Stimulated activated CD4-positive, alpha-beta T cell treated with anti-CD3 and anti-CD28 coated beads, Interleukin-4, amount 100 ng/mL, for 4 hours (primary cell): ENCODE results near the gene PRDM15.
A peak's percentile ranks its signal among the peaks of the same experiment; 100 is the strongest.

ENCODE experiments used
- DNase-seq, 2 experiments: peaks; one replicate each; pipeline ENCODE4 v3.0.0-alpha.2; 2020

The PRDM15 gene

DNA sequence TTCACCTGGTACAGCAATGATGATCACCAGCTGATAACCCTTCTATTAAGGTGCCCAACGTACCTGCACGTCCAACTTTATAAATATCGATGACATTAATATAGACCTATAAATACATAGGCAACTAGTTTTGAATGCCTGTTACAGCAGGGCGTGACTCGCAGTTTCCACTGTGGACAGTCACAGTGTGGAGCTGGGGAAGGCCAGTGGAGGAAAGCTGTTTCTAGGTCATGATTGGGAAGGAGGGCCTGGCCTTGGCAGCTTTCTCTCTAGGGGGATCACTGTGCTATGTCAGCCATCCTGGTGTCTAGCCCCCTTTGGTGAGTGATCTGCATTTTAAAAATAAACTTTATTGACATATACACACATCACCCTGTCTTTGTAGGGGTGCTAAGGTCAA lies 4.4 kb upstream of the PRDM15 start:
- DNase-seq, result no peak

DNA sequence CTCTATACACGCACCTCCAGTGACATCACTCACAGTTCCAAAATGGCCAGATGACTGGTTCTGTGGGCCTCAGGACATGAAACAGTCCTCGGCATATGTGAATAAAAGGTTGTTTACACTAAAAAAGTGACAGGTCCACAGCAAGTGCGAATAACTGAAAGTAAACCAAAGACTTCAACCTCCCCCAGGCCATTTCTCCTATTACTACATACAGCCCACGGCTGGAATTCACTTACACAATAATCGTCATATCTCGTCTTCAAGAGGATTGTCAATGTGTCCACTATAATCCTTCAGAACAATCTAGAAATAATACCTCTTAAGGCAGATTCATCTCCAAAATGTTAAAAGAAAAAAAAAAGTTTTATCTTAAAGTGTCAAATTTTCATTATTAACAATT lies 1.9 kb upstream of the PRDM15 start:
- DNase-seq, result no peak

DNA sequence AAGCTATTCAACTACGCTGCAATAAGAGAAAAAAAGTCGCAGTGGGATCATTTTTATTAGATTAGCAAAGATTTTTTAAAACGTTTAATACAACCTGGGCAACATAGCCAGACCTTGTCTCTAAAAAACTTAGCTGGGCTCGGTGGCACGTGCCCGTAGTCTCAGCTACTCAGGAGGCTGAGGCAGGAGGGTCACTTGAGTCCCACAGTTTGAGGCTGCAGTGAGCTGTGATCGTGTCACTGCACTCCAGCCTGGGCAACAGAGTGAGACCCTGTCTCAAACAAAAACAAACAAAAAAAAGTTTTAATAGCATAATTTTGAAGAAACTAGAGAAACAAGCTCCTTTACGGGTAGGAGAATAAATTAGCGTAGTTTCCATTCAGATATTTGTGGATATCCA lies 1.0 kb upstream of the PRDM15 start:
- DNase-seq, result no peak

DNA sequence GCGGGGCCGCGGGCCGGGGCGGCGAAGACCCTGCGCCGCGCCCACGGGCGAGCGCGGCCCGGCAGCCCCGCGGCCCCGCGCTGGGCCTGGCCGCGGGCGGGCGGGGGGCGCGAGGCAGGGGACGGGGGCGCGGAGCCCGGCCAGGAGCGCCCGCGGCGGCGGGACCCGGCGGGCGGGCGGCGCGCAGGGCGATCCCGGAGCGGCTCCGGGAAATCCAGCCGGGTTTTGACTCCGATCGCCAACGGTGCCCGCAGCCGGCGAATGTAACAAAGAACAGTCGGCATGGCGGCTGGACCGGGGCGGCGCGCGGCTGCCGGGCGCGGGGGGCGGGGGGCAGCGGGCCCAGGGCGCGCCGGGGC lies 334 bp downstream of the PRDM15 start:
- DNase-seq, result peak; percentile 70 to 74

DNA sequence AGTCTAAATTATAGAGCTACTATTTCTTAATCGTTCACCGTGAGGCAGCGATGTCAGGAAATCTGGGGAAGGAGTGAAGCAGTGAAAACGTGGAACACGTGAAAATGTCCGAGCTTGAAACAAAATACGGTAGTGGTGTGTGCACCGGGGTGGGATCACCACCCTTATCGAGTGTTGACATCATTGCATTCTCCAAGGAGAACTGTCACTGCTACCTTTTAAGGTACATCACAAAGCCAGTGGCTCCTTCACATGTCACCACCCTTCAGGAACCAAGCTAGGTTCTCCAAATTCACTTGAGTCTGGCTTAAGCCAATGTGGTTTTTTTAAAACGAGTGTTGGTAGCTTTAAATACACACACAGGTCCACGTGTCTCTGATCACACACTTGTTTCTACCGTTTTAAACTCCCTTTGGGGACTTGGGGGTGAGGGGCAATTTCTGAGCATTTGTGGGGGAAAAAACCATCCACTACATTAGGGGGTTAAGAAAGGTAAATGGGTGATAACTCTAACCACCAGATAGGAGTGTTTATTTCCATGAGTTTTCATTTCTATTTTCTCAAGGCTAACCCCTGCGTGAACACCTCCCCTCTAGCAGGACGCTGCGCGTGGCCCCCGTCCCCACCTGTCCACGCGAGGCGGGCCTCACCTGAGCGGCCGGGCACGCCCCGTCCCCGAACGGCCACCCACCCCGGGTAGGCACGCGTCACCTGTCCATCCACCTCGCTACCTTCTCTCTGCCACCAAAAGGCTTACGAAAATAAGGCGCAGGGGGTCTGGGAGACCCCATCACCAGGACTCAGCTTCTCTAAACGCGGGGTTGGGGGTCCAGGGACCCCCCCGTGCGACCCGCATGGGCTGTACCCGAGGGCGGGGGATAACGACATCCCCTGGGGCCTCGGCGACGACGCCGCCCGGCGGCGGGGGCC lies 978 bp downstream of the PRDM15 start:
- DNase-seq, result peak; percentile 35 to 38

DNA sequence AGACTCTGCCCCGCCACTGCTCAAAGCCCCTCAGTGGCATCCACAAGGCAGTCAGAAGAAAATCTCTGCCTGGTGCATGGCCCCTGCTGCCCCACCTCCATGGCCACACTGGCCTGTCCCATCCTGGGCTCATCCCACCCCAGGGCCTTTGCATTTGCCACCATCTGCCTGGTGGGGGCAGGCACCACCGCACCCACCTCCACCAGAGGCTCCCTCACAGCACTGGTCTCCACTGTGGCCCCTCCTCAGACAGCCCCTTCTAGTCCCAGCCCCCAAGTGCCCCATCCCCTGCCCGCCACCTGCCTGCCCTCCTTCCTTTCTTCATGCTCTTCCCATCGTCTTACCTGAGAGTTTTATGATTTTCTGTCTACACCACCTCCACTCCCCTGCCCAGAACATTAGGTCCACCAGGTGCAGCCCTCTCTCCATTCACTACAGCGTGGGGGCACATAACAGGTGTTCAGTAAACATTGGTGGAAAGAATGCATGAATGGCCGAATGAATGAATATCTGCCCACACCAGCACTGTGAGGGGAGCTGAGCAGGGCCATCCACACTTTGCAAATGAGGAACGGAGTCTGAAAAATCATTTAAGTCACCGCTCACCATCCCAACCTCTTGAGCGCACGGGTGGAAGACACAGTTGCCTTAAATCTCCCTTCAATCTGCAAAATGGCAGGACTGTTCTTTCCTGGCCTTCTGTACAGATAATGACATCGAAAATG lies 2.1 kb downstream of the PRDM15 start:
- no peak for DNase-seq

DNA sequence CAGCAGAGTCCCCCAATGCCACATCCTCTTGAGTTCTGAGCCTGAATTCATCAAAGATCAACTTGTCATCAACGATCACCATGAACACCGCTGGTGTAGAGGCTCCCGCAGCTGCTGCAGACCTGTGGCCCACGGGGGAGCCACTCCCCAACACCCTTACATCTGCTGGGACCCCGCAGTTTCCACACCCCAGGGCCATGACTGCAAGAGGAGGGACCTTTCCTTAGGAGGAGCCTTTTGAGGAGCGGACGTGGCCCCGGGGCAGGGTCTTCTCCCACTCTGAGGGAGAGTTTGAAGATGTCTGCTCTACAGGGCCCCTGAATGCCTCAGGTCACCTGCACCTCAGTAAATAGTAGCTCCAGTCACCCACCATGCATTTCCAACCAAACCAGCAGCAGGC lies 2.7 kb downstream of the PRDM15 start:
- DNase-seq, result no peak

DNA sequence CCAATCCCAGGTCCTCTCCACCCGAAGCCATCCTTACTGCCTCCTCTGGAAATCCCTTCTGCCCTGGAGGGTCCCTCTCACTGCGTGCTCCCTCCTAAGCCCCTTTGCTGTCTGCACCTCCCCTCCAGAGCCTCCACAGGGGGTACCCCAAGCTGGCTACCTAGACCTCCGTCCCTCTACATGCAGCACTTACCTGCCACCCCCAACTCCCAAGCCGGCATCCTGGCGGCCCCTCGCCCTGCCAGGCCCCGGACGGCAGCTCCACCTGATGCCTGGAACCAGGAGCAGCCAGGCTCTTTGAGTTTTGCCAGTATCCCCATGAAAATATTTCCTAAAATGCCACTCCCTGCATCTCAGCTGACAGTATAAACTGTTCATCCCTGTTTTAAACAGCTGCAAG lies 4.1 kb downstream of the PRDM15 start:
- no peak for DNase-seq

DNA sequence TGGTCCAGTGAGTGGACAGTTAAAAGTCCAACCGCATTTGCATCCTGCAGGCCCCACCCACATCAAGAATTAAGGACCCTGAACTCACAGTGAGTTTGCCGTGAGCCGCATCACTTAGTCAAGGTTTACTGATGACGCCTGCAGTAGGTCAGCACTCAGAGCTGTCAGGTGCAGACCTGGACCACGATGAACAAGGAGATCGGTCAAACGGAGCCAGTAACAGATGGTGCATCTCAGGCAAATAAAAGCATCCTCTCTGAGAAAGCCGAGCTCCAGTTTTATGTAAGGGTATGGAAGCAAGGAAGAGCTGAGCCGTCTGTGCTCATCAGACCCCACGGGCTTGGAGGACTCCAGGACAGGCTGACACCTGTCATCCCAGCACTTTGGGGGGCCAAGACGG lies 4.5 kb downstream of the PRDM15 start:
- no peak for DNase-seq

DNA sequence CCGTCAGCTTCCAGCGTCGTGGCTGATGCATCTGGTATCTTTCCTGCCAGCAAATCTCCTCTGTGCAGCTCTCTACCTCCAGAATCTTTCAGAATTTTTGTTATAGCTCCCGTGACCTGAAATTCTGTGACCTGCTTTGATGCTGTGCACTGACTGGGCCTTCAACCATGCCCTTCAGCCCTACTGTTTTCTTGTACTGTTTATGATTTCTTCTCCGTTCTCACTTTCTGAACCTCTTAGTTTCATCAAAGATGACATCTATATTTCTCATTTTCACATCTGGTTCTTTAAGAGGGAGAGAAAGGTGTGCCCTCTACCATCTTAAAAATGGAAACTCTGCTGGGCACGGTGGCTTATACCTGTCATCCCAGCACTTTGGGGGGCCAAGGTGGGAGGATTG lies 5.7 kb downstream of the PRDM15 start:
- no peak for DNase-seq

DNA sequence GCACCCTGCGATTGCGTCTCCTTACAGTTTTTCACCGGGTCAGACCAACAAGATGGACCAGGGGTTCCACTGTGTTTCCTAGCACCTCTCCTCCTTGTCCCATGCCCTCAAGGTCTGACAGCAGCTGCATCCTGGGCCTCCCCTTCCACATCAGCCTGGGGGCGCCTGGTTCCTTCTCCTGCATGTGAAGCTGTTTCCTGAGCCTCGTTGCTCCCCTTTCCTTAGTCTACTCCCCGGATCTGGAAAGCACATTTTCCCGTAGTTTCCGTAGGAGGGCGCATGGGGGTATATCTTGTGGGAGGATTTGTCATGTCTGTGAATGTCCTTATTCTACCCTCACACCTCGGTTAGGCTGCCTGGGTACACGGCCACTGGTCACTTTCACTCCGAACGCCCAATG lies 6.1 kb downstream of the PRDM15 start:
- DNase-seq, result no peak

DNA sequence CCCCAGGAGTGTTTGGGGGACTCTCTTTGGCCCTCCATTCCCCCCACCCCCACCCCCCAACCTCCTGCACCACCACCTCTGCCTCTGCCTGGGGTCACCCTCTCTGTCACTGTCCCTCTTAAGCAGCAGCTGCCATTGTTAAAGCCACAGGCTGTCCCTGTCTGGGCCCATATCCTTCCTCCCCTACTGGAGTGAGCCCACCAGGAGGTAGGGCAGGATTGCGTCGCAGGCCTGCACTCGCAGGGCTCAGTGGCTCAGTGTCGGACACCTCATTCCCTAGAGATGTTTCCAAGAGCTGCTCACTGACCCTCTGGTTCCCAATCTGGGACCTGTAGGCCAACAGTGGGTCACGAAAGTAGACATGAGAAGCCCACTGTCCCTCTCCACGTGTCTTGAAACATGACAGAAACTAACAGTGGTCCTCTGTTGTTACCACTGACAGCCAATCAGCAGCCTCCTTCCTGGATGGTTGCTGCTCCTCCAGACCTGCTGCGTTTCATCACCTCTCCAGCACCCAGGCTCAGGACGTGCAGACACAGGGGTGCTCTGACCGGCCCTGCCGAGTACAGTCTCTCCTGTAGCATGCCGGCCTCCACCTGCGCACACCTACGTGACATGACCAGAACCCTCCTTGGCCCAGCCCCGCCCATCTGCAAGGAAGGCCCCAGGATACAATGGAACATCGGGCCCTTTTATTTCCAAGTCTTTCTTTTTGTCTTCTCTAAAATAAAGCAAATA lies 7.7 kb downstream of the PRDM15 start:
- no peak for DNase-seq

DNA sequence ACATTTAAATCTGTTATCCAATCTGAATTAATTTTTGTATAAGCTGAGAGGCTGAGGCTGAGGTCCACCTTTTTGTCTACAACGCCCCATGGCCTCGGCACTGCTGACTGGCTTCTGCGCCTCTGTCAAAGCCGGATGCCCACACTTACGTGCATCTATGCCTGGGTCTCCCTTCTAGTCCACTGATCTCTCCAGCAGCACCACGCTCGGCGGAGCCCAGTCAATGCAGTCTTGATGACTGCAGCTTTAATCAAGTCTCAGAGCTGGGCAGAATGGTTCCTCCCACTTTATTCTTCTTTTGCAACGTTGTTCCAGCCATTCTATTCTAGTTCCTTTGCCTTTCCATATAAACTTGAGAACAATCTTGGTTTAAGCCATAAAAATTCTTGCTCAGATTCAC lies 9.4 kb downstream of the PRDM15 start:
- no peak for DNase-seq

DNA sequence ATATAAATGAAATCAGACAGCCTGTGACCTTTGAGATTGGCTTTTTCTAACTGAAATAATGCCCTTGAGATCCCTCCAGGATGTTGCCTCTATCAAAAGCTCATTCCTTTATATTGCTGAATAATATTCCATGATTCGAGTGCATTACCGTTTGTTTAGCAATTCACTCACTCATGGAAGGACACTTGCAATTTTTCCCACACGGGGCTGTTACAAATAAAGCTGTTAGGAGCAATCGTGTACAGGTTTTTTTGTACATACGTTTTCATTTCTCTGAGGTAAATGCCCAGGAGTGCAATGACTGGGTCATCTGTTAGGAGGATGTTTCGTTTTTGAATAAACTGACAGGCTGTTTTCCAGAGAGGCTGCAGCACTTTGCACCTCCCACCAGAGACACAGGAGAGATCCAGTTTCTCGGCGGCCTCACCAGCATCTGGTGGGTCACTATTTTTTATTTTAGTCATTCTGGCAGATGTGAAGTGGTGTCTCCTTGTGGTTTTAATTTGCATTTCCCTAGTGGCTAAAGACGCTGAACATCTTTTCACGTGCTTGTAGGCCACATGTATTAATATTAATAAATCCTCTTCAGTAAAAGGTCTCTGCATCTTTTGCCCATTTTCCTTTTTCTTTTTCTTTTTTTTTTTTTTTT lies 11.0 kb downstream of the PRDM15 start:
- DNase-seq, result no peak

DNA sequence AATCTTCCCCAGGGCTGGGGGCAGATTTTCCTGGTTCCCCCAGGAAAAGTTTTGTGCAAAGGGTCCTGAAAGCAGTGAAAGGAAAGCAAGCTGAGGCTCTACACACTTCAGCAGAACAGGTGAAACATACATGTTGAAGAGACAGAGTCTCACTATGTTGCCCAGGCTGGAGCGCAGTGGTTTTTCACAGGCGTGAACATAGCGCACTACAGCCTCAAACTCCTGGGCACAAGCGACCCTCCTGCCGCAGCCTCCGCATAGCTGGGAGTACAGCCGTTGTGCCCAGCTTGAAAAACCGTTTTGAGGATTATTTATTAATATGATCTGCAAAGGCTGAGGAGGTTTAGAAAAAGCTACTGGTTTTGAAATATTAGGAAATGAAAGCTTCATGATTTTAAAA lies 11.8 kb downstream of the PRDM15 start:
- no peak for DNase-seq

DNA sequence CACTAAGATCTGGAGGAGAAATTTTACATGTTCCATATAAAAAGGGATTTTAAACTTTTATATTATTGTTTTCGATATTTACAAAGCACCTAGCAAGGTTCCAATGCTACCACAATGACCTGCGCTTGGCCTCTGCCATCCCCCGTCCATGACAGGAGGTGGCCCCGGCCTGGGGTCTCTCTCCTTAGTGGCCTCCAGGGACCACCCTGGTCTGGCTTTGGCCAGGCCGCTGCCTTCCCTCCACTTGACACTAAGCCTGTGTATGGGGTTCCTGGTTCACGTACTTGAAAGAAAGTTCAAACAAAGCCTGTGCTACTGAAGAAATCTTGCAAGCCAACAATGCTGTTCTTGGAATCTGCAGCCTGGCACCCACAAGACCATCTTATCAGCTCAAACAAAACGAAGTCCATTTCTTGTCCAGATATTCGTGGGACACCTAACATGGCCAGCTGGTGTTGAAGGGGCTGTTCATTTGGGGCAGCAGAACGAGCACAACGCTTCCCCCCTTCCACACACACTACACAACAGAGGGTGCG lies 12.8 kb downstream of the PRDM15 start:
- DNase-seq, result no peak

DNA sequence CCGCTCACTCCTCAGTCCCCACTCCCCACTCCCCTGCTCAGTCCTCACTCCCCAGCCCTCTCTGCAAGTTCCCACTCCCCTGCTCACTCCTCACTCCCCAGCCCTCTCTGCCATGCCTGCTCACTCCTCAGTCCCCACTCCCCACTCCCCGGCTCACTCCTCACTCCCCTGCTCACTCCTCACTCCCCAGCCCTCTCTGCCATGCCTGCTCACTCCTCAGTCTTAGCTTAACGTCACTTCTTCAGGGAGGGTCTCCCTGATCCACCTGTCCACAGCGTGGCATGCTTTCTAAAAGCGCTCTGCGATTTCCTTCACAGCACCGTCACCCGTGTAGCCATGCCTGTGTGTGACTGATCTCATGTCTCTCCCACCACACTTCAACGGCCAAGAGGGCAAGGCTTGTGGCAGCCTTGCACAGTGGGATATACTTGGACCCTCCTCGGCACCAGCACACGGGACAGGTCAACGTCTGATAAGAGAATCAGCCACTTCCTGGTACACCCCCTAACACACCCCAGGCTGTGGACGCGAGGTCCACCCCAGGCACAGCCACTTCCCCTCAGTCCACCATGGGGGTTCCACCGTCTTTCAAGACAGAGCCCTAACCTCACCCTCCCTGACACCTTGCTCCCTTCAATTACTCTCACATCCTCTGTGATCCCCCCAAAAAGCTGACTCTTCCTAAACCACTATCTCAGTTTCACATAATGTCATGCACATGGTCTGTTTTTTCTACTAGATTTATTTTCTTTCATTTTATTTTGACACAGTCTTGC lies 14.0 kb downstream of the PRDM15 start:
- DNase-seq, result no peak

DNA sequence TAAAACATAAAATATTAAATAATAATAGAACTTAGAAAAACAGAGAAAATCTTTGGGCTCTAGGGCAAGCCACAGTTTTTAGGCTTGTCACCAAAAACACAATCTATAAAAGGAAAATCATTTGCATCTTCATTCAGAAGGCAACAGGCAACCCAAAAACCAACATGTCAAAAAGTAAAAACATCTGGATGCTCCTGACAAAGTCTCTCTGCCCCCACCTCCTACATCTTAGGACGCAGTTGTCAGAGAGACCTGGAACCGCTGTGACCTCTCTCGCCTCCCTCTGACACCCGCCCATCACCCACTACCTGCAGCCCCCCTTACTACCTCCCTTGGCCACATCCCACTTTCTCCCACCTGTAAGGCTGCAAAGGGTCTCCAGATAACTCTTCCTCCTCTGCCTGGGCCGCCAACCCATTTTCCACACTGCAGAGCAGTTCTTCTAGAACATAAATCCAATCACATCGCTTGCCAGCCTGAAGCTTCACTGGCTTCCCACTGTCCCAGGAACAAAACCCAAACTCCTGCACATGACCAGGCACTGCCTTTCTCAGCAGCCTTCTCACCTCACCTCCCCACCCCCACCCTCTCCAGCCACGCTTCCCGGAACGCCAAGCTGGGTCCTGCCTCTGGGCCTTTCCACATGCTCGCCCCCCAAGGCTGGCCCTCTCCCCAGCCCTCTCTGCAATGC lies 14.7 kb downstream of the PRDM15 start:
- no peak for DNase-seq

DNA sequence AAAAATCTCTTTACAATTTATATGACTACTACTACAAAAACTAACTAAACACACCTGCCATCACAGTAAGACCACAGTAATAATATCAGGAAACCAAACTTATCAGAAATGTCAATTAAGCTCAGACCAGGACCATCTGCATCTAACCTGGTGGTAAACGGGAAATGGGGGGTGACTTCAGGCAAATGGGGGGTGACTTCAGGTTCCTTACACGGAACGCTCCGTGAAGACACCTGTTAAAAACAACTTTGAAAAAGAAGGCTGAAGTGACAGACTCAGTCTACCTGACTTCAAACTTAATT lies 15.8 kb downstream of the PRDM15 start:
- no peak for DNase-seq

DNA sequence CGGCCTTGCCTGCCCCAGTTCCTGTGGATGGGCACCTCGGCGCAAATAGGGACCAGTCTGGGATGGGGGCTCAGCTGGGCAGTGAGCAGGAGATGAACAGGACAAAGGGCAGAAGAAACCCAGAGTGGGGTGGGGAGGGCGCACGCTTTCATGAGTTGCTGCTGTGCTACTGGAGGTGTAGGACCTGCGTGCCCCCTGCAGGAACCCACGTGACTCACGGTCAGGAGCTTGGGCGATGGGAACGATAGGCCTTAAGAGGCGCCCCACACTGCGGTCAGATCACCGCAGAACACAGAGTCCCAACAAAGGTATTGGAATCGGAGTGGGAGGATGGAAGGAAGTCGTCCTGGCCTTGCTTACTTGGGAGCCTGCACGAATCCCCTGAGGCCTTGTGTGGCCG lies 17.2 kb downstream of the PRDM15 start:
- DNase-seq, result no peak

DNA sequence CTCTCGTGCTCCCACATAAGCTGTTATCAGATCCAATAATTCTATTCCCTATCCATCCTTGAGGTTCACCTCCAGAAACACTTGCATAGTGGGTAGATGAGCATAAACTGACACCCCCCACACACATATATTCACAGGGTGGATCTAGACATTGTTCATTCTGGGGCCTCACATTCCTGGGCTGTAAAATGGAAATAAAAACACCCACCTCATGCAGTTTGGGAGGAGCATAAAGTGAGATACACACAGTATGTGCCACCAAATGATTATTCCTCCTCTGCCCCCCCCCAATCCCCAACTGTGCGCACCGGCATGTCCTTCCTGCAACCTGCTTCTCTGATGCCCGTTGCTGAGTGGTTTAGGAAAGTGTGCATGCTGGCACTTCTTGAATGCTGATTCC lies 17.9 kb downstream of the PRDM15 start:
- no peak for DNase-seq
